ENCODE measurements around the gene DDR1.

Gene DDR1

GRCh38 chr6:30894935-30895334, 10.6 kb downstream of the DDR1 start:
- Histone ChIP-seq H3K27me3 (replicated peaks) (no peaks in the 10 kb centered on the region), H3K4me3 (ENCODE audit: low read depth, low read length) (no peak overlapping the region), H3K36me3 (replicated peaks) (peaks cover 15% of the 10 kb centered on the region), H3K27ac (no peak overlapping the region)
- no peak for TF ChIP-seq CTCF (IDR thresholded peaks at IDR 0.05; ENCODE audit: low read depth, low read length, missing control alignments)
- in situ Hi-C loops (cut with HindIII; ENCODE audit: low pct_ligation_motif_present, low sequenced_read_pairs) = no loop called here
- DNase-seq = no peak

- Histone ChIP-seq H3K27me3 (replicated peaks) (no peaks in the 10 kb centered on the region), H3K4me3 (ENCODE audit: low read depth, low read length) (no peak overlapping the region), H3K36me3 (replicated peaks) (peaks cover 15% of the 10 kb centered on the region), H3K27ac (no peak overlapping the region)
- in situ Hi-C loops (cut with HindIII; ENCODE audit: low pct_ligation_motif_present, low sequenced_read_pairs) = no loop called here
- DNase-seq = no peak
- no peak for TF ChIP-seq CTCF (IDR thresholded peaks at IDR 0.05; ENCODE audit: low read depth, low read length, missing control alignments)
These were observed 11.0 kb downstream of the DDR1 start for GRCh38 chr6:30895343-30895742.

- H3K4me3 ChIP-seq (ENCODE audit: low read depth, low read length) = no peak overlapping the region
- no peak for DNase-seq
- peaks cover 15% of the 10 kb centered on the region for H3K36me3 ChIP-seq (replicated peaks)
- H3K27me3 ChIP-seq (replicated peaks) = no peaks in the 10 kb centered on the region
- TF ChIP-seq CTCF (IDR thresholded peaks at IDR 0.05; ENCODE audit: low read depth, low read length, missing control alignments) = no peak
- no peak overlapping the region for H3K27ac ChIP-seq
- in situ Hi-C loops (cut with HindIII; ENCODE audit: low pct_ligation_motif_present, low sequenced_read_pairs) = no loop called here
These were observed 12.2 kb downstream of the DDR1 start for GRCh38 chr6:30896541-30896940.

- no peak for TF ChIP-seq CTCF (IDR thresholded peaks at IDR 0.05; ENCODE audit: low read depth, low read length, missing control alignments)
- Histone ChIP-seq H3K27me3 (replicated peaks) (no peaks in the 10 kb centered on the region), H3K27ac (no peak overlapping the region), H3K4me3 (ENCODE audit: low read depth, low read length) (no peak overlapping the region), H3K36me3 (replicated peaks) (peaks cover 15% of the 10 kb centered on the region)
- no peak for DNase-seq
- in situ Hi-C loops (cut with HindIII; ENCODE audit: low pct_ligation_motif_present, low sequenced_read_pairs) = no loop called here
These were observed 13.6 kb downstream of the DDR1 start for GRCh38 chr6:30897882-30898281.

- in situ Hi-C loops (cut with HindIII; ENCODE audit: low pct_ligation_motif_present, low sequenced_read_pairs) = no loop called here
- no peak for TF ChIP-seq CTCF (IDR thresholded peaks at IDR 0.05; ENCODE audit: low read depth, low read length, missing control alignments)
- Histone ChIP-seq H3K36me3 (replicated peaks) (peaks cover 15% of the 10 kb centered on the region), H3K27ac (no peak overlapping the region), H3K27me3 (replicated peaks) (no peaks in the 10 kb centered on the region), H3K4me3 (ENCODE audit: low read depth, low read length) (no peak overlapping the region)
- DNase-seq = no peak
These were observed 14.5 kb downstream of the DDR1 start for GRCh38 chr6:30898750-30899360.

GRCh38 chr6:30900863-30901417, 16.6 kb downstream of the DDR1 start:
- TF ChIP-seq CTCF (IDR thresholded peaks at IDR 0.05; ENCODE audit: low read depth, low read length, missing control alignments) = no peak
- H3K27me3 ChIP-seq (replicated peaks) = no peaks in the 10 kb centered on the region
- H3K27ac ChIP-seq = no peak overlapping the region
- DNase-seq = no peak
- in situ Hi-C loops (cut with HindIII; ENCODE audit: low pct_ligation_motif_present, low sequenced_read_pairs) = no loop called here
- H3K4me3 ChIP-seq (ENCODE audit: low read depth, low read length) = no peak overlapping the region
- peaks cover 13% of the 10 kb centered on the region for H3K36me3 ChIP-seq (replicated peaks)

All from brain microvascular endothelial cell (primary cell).